Endothelial cell of umbilical vein (primary cell): ENCODE results near the gene IL21. TPM values are rescaled to one million over a fixed set of nuclear protein-coding genes. Genes with fewer than 3 reads are reported as not detected.

ENCODE experiments used
- BruUV-seq: library from RNA; stranded (reverse); fragments of 400-500 nt; replicated peaks from 2 replicates; lab custom pipeline; 2021; lab: Mats Ljungman, UMichigan
- CTCF ChIA-PET: fragments of 300-600, 350-600 bp; sonication (Branson Sonifier 250); formaldehyde crosslinking; loops from one replicate; lab custom pipeline; 2021; ENCODE audit warnings: antibody characterized with exemption, inconsistent platforms; lab: Charles Lee
- POLR2A ChIA-PET: fragments of 300-600, 350-600 bp; sonication (Branson Sonifier 250); formaldehyde crosslinking; loops from one replicate; lab custom pipeline; 2021; ENCODE audit warnings: antibody characterized with exemption, inconsistent platforms; lab: Charles Lee
- DNase-seq: peaks from one replicate; pipeline ENCODE4 v3.0.0-alpha.2; 2011; ENCODE audit warnings: low read depth, low spot score
- FAIRE-seq: peaks from 2 replicates; lab custom pipeline; 2011; peaks lifted over from hg19 to GRCh38; lab: Jason Lieb, UNC
- H2AFZ ChIP-seq: 2 replicates; pipeline ENCODE4 v1.6.0; 2012; ENCODE audit warnings: low read depth, low read length, control low read depth, inconsistent platforms
- H3K27ac ChIP-seq: 2 replicates; pipeline ENCODE4 v1.5.1; 2011; ENCODE audit warnings: low read depth, mild to moderate bottlenecking, control low read depth, low read length, moderate library complexity; ENCODE audit not compliant: insufficient read depth
- H3K27me3 ChIP-seq, 2 experiments: 2 replicates each; pipeline versions ENCODE4 v1.6.0 to v1.6.1; 2011; ENCODE audit warnings: low read length in 2 of 2, mixed read lengths in 1 of 2; ENCODE audit not compliant: control insufficient read depth in 2 of 2, insufficient read depth in 2 of 2
- H3K36me3 ChIP-seq, 2 experiments: 2 replicates in 1 of 2; 3 replicates in 1 of 2; pipeline ENCODE4 v1.5.1; 2011; ENCODE audit warnings: low read length in 2 of 2, mild to moderate bottlenecking in 1 of 2, moderate library complexity in 1 of 2; ENCODE audit not compliant: control insufficient read depth in 2 of 2, insufficient read depth in 2 of 2; ENCODE audit errors: extremely low read depth in 1 of 2
- H3K4me1 ChIP-seq: 3 replicates; pipeline ENCODE4 v1.5.1; 2011; ENCODE audit warnings: mild to moderate bottlenecking, low read length; ENCODE audit not compliant: control insufficient read depth, insufficient read depth; ENCODE audit errors: extremely low read depth
- H3K4me2 ChIP-seq: 2 replicates; pipeline ENCODE4 v1.6.1; 2011; ENCODE audit warnings: low read length, control low read depth, mixed read lengths; ENCODE audit not compliant: insufficient read depth
- H3K4me3 ChIP-seq, 3 experiments: fragments of 200-600 bp in 1 of 3; sonication (generic), shearing (Covaris generic) in 1 of 3; replicated peaks in 1 of 3; 2 replicates each; pipeline ENCODE4 v1.5.1; 2011 to 2016; ENCODE audit warnings: control low read depth in 3 of 3, low read length in 3 of 3, mild to moderate bottlenecking in 2 of 3, inconsistent platforms in 1 of 3, low read depth in 1 of 3, moderate library complexity in 1 of 3; ENCODE audit not compliant: insufficient read depth in 1 of 3
- H3K79me2 ChIP-seq: 2 replicates; pipeline ENCODE4 v1.6.0; 2012; ENCODE audit warnings: low read length, inconsistent platforms; ENCODE audit not compliant: control insufficient read depth, insufficient read depth
- H3K9ac ChIP-seq: replicated peaks from 2 replicates; pipeline ENCODE3; 2011; ENCODE audit warnings: low read length, control low read depth; ENCODE audit not compliant: insufficient read depth; ENCODE audit errors: extremely low read depth
- H3K9me1 ChIP-seq: replicated peaks from 3 replicates; pipeline ENCODE4 v1.6.0; 2011; ENCODE audit warnings: mild to moderate bottlenecking, low read length; ENCODE audit not compliant: control insufficient read depth, insufficient read depth; ENCODE audit errors: extremely low read depth
- H3K9me3 ChIP-seq: replicated peaks from 2 replicates; pipeline ENCODE4 v1.5.1; 2012; ENCODE audit warnings: low read length, inconsistent platforms; ENCODE audit not compliant: control insufficient read depth, insufficient read depth
- H4K20me1 ChIP-seq: replicated peaks from 2 replicates; pipeline ENCODE3; 2011; ENCODE audit warnings: mild to moderate bottlenecking, low read length; ENCODE audit not compliant: control insufficient read depth, insufficient read depth; ENCODE audit errors: extremely low read depth
- EZH2 ChIP-seq: IDR thresholded peaks from 2 replicates; pipeline ENCODE4 v1.6.1; 2012; ENCODE audit warnings: borderline replicate concordance, low read depth, mild to moderate bottlenecking, moderate library complexity, low read length, inconsistent platforms; ENCODE audit not compliant: severe bottlenecking
- FOS ChIP-seq: IDR thresholded peaks from 2 replicates; pipeline ENCODE4 v1.6.1; 2011; ENCODE audit warnings: mild to moderate bottlenecking, low read length, moderate library complexity, borderline replicate concordance; ENCODE audit not compliant: insufficient read depth
- MAX ChIP-seq: IDR thresholded peaks from 2 replicates; pipeline ENCODE4 v1.6.1; 2011; ENCODE audit not compliant: insufficient read depth, insufficient read length
- MYC ChIP-seq: IDR thresholded peaks from one replicate; pipeline ENCODE4 v1.6.1; 2011; ENCODE audit warnings: mild to moderate bottlenecking, low read depth, low read length
- POLR2AphosphoS5 ChIP-seq: IDR thresholded peaks from 2 replicates; pipeline ENCODE4 v1.6.1; 2012; ENCODE audit warnings: low read depth, mild to moderate bottlenecking, control low read depth, low read length, moderate library complexity; ENCODE audit not compliant: insufficient read depth
- dilution Hi-C: fragments of 300-500 bp; cut with MboI; formaldehyde crosslinking; loops from one replicate; pipeline ENCODE4 v1.15.0; 2019; ENCODE audit warnings: low sequenced_read_pairs; ENCODE audit not compliant: extremely low pct_ligation_motif_present
- intact Hi-C: fragments of 100-400 bp; cut with micrococcal nuclease; formaldehyde crosslinking; loops from one replicate; pipeline ENCODE4 v1.10.0; 2022
- polyA plus RNA-seq, 4 experiments: library from polyadenylated mRNA; depleted of rRNA in 3 of 4; stranded (reverse) in 3 of 4; unstranded in 1 of 4; fragments of >200 nt; gene quantifications; 2 replicates each; pipeline versions ENCODE4 v1.2.1 to v1.2.3, GENCODE V29; 2011 to 2012; ENCODE audit warnings: missing spikeins in 1 of 4
- total RNA-seq: library from RNA; stranded (reverse); gene quantifications from 2 replicates; pipeline ENCODE4 v1.2.3, GENCODE V29; 2021
- TF ChIP-seq, protein P1 (sequence below), 2 donors: IDR thresholded peaks; 1 replicate in 1 of 2; 2 replicates in 1 of 2; pipeline ENCODE4 v1.5.1; 2011; ENCODE audit warnings: low read length in 2 of 2, mild to moderate bottlenecking in 2 of 2, moderate library complexity in 2 of 2, control low read depth in 1 of 2, inconsistent platforms in 1 of 2, low read depth in 1 of 2; ENCODE audit not compliant: insufficient read depth in 1 of 2; ENCODE audit errors: extremely low read depth in 1 of 2

IL21 gene
- total and polyA plus RNA-seq, 2 donors (not counting 3 experiments of a cell fraction or from before 2014, with no cell fraction given) = not detected

DNA sequence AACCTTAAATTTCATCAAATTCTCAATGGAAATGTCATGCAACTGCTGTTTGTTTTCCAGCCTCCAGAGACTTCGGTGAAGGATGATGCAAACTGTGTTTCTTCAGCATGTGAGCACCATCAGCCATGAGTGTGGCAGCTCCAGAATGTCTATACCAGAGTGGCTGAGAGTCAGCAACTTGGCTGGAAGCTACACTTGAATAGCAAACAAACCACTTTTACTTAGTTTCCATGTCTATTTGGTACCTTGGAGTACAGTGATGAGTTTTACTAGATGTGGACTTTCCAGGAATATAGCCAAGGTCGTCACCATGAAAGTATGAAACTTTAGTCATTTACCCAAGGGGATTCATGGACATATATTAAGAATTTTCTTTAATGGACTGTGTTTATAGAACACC lies 4.3 kb upstream of the IL21 start:
- DNase-seq (no peak), FAIRE-seq (no peak)
- Histone ChIP-seq H3K9ac (no peak overlapping the region), H3K9me3 (no peaks in the 10 kb centered on the region), H3K27ac (no peak overlapping the region), H3K4me3 (no peak overlapping the region), H3K79me2 (no peaks in the 10 kb centered on the region), H3K9me1 (no peaks in the 10 kb centered on the region), H3K36me3 (no peaks in the 10 kb centered on the region), H3K27me3 (peaks cover 14 to 18% of the 10 kb centered on the region in 2 experiments), H3K4me2 (no peak overlapping the region), H2AFZ (no peak overlapping the region), H4K20me1 (no peaks in the 10 kb centered on the region), H3K4me1 (no peaks in the 10 kb centered on the region)
- ChIA-PET CTCF (no interaction called here), POLR2A (no interaction called here)
- dilution Hi-C loops = no loop called here
- intact Hi-C loops = no loop called here
- BruUV-seq = no TSS peak
- TF ChIP-seq MAX (no peak), EZH2 (no peak), POLR2AphosphoS5 (no peak), MYC (no peak), FOS (no peak)
- TF ChIP-seq, protein P1, sequence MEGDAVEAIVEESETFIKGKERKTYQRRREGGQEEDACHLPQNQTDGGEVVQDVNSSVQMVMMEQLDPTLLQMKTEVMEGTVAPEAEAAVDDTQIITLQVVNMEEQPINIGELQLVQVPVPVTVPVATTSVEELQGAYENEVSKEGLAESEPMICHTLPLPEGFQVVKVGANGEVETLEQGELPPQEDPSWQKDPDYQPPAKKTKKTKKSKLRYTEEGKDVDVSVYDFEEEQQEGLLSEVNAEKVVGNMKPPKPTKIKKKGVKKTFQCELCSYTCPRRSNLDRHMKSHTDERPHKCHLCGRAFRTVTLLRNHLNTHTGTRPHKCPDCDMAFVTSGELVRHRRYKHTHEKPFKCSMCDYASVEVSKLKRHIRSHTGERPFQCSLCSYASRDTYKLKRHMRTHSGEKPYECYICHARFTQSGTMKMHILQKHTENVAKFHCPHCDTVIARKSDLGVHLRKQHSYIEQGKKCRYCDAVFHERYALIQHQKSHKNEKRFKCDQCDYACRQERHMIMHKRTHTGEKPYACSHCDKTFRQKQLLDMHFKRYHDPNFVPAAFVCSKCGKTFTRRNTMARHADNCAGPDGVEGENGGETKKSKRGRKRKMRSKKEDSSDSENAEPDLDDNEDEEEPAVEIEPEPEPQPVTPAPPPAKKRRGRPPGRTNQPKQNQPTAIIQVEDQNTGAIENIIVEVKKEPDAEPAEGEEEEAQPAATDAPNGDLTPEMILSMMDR (IDR thresholded peaks at IDR 0.05; ENCODE audit: extremely low read depth in 1 of 2, insufficient read depth in 1 of 2, low read depth in 1 of 2, low read length in 2 of 2) = no peak
